Measurements from ENCODE around the gene MGAT4C. TPM values are rescaled to one million over a fixed set of nuclear protein-coding genes. Genes with fewer than 3 reads are reported as not detected.
"Not testable (repeated sequence)": the region's sequence is repeated elsewhere in the genome, so short reads cannot be mapped to it uniquely, and the experiment has no call there.

MGAT4C gene
- total RNA-seq, 1 donor from 2014 or later: 0.46 TPM

- Mint-ChIP-seq H3K27ac (ENCODE audit: unreplicated experiment) (no peak overlapping the region), H3K4me1 (ENCODE audit: unreplicated experiment) (no peaks in the 10 kb centered on the region), H3K27me3 (ENCODE audit: unreplicated experiment) (no peaks in the 10 kb centered on the region), H3K9me3 (ENCODE audit: unreplicated experiment) (no peaks in the 10 kb centered on the region), H3K36me3 (ENCODE audit: unreplicated experiment) (no peaks in the 10 kb centered on the region), H3K4me3 (ENCODE audit: unreplicated experiment) (no peak overlapping the region)
- TF ChIP-seq CTCF (IDR thresholded peaks at IDR 0.05): no peak
- DNase-seq (ENCODE audit: extremely low spot score, unreplicated experiment): no peak
These were observed 159.0 kb downstream of the MGAT4C start for GRCh38 chr12:86097161-86097560.

- H3K27me3 Mint-ChIP-seq (ENCODE audit: unreplicated experiment): no peaks in the 10 kb centered on the region
- no peak for DNase-seq (ENCODE audit: extremely low spot score, unreplicated experiment)
- no peaks in the 10 kb centered on the region for H3K36me3 Mint-ChIP-seq (ENCODE audit: unreplicated experiment)
- no peak overlapping the region for H3K27ac Mint-ChIP-seq (ENCODE audit: unreplicated experiment)
- no peaks in the 10 kb centered on the region for H3K4me1 Mint-ChIP-seq (ENCODE audit: unreplicated experiment)
- H3K4me3 Mint-ChIP-seq (ENCODE audit: unreplicated experiment): no peak overlapping the region
- no peak for TF ChIP-seq CTCF (IDR thresholded peaks at IDR 0.05)
- no peaks in the 10 kb centered on the region for H3K9me3 Mint-ChIP-seq (ENCODE audit: unreplicated experiment)
These were observed 164.5 kb downstream of the MGAT4C start for GRCh38 chr12:86091681-86092080.

GRCh38 chr12:86081843-86082242 is 174.3 kb downstream of the MGAT4C start:
- Mint-ChIP-seq H3K4me1 (ENCODE audit: unreplicated experiment) (peaks cover 8% of the 10 kb centered on the region), H3K9me3 (ENCODE audit: unreplicated experiment) (peaks cover 3% of the 10 kb centered on the region), H3K27ac (ENCODE audit: unreplicated experiment) (no peak overlapping the region), H3K27me3 (ENCODE audit: unreplicated experiment) (no peaks in the 10 kb centered on the region), H3K4me3 (ENCODE audit: unreplicated experiment) (no peak overlapping the region), H3K36me3 (ENCODE audit: unreplicated experiment) (no peaks in the 10 kb centered on the region)
- no peak for TF ChIP-seq CTCF (IDR thresholded peaks at IDR 0.05)
- no peak for DNase-seq (ENCODE audit: extremely low spot score, unreplicated experiment)

GRCh38 chr12:86059052-86059451 is 197.1 kb downstream of the MGAT4C start:
- not testable (repeated sequence) for H3K9me3 Mint-ChIP-seq (ENCODE audit: unreplicated experiment); H3K4me3 Mint-ChIP-seq (ENCODE audit: unreplicated experiment)

GRCh38 chr12:86057092-86057845 is 198.9 kb downstream of the MGAT4C start:
- no peak overlapping the region for H3K27ac Mint-ChIP-seq (ENCODE audit: unreplicated experiment)
- H3K27me3 Mint-ChIP-seq (ENCODE audit: unreplicated experiment): peaks cover 7% of the 10 kb centered on the region
- no peak overlapping the region for H3K4me3 Mint-ChIP-seq (ENCODE audit: unreplicated experiment)
- no peak for DNase-seq (ENCODE audit: extremely low spot score, unreplicated experiment)
- no peaks in the 10 kb centered on the region for H3K9me3 Mint-ChIP-seq (ENCODE audit: unreplicated experiment)
- TF ChIP-seq CTCF (IDR thresholded peaks at IDR 0.05): no peak
- H3K36me3 Mint-ChIP-seq (ENCODE audit: unreplicated experiment): no peaks in the 10 kb centered on the region
- H3K4me1 Mint-ChIP-seq (ENCODE audit: unreplicated experiment): no peaks in the 10 kb centered on the region

More at GRCh38 chr12:86059052-86059451, 197.1 kb downstream of the MGAT4C start:
- not testable (repeated sequence) for DNase-seq (ENCODE audit: extremely low spot score, unreplicated experiment); H3K27ac Mint-ChIP-seq (ENCODE audit: unreplicated experiment); H3K4me1 Mint-ChIP-seq (ENCODE audit: unreplicated experiment); H3K36me3 Mint-ChIP-seq (ENCODE audit: unreplicated experiment); H3K27me3 Mint-ChIP-seq (ENCODE audit: unreplicated experiment)
